ENCODE data around the gene GDI2. TPM values are rescaled to one million over a fixed set of nuclear protein-coding genes. Genes with fewer than 3 reads are reported as not detected.

Gene GDI2
- total RNA-seq, 2 experiments from 2014 or later = 78.1 to 82.3 TPM

GRCh38 chr10:5731559-5731958 lies 81.7 kb downstream of the GDI2 start:
- POLR2A ChIA-PET = interaction anchor here (0.6 kb wide), 1 partner anchor 115 kb away, joined by 3 read pairs; no protein-coding TSS in a partner anchor
- ATAC-seq (ENCODE audit: poor library complexity) = no peak

DNA sequence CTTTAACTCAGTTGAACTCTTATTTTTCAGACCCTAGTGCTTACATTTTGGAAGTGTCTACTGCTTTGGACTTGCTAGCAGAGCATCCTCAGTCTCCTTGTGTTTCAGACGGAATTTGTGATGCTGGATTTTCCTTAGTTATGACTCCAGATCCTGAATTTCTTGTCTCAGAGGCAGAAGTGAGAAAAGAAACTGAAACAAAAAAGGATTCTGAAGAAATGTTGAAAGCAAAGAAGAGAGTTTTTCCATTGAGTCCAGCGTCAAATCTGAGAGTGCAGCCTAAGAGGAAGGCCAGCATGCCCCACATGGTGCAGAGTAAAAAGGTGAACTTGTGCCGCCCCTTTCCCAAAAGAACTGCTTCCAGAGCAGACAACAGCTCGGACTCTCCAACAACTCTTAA lies 82.5 kb downstream of the GDI2 start:
- Histone ChIP-seq H3K27me3 (ENCODE audit: control insufficient read depth in 1 of 2, insufficient read depth in 2 of 2, low read length in 2 of 2) (no peaks in the 10 kb centered on the region), H3K9me3 (ENCODE audit: control insufficient read depth in 1 of 2, insufficient read depth in 1 of 2, low read length in 2 of 2) (no peaks in the 10 kb centered on the region), H3K4me1 (ENCODE audit: insufficient read depth, low read length) (no peaks in the 10 kb centered on the region), H3K27ac (ENCODE audit: low read depth in 1 of 2, low read length in 2 of 2) (no peak overlapping the region), H3K36me3 (ENCODE audit: insufficient read depth, low read length) (peaks cover 59% of the 10 kb centered on the region), H3K4me3 (ENCODE audit: low read length) (no peak overlapping the region)
- Mint-ChIP-seq H3K4me3 (no peak overlapping the region), H3K9me3 (no peaks in the 10 kb centered on the region), H3K27me3 (no peaks in the 10 kb centered on the region), H3K36me3 (ENCODE audit: low read depth) (peaks cover 81% of the 10 kb centered on the region), H3K27ac (peak overlapping the region; percentile 30), H3K4me1 (ENCODE audit: low read depth) (peaks cover 11% of the 10 kb centered on the region)
- intact Hi-C loops (cut with DNase I, micrococcal nuclease) = no loop called here
- ATAC-seq (ENCODE audit: poor library complexity) (no peak), DNase-seq (no peak)
- CTCF ChIA-PET = interaction anchor here (0.6 to 1.0 kb wide), 2 partner anchors 24 to 29 kb away, joined by 3 to 4 read pairs; no protein-coding TSS in a partner anchor
- POLR2A ChIA-PET = interaction anchor here (0.6 kb wide), 1 partner anchor 116 kb away, joined by 3 read pairs; no protein-coding TSS in a partner anchor
- no peak for TF ChIP-seq CTCF (IDR thresholded peaks at IDR 0.05)

More at GRCh38 chr10:5731559-5731958, 81.7 kb downstream of the GDI2 start:
- no peaks in the 10 kb centered on the region for H3K27me3 Mint-ChIP-seq
- Histone ChIP-seq H3K4me3 (ENCODE audit: low read length) (no peak overlapping the region), H3K9me3 (ENCODE audit: control insufficient read depth in 1 of 2, insufficient read depth in 1 of 2, low read length in 2 of 2) (no peaks in the 10 kb centered on the region), H3K36me3 (ENCODE audit: insufficient read depth, low read length) (peaks cover 58% of the 10 kb centered on the region), H3K4me1 (ENCODE audit: insufficient read depth, low read length) (no peaks in the 10 kb centered on the region), H3K27ac (ENCODE audit: low read depth in 1 of 2, low read length in 2 of 2) (no peak overlapping the region), H3K27me3 (ENCODE audit: control insufficient read depth in 1 of 2, insufficient read depth in 2 of 2, low read length in 2 of 2) (no peaks in the 10 kb centered on the region)
- peak overlapping the region; percentile 48 for H3K27ac Mint-ChIP-seq
- H3K4me3 Mint-ChIP-seq = no peak overlapping the region
- no peak for DNase-seq
- H3K36me3 Mint-ChIP-seq (ENCODE audit: low read depth) = peaks cover 78% of the 10 kb centered on the region
- peaks cover 12% of the 10 kb centered on the region for H3K4me1 Mint-ChIP-seq (ENCODE audit: low read depth)
- no peaks in the 10 kb centered on the region for H3K9me3 Mint-ChIP-seq
- intact Hi-C loops (cut with DNase I, micrococcal nuclease) = no loop called here
- CTCF ChIA-PET = no interaction called here
- TF ChIP-seq CTCF (IDR thresholded peaks at IDR 0.05) = no peak

DNA sequence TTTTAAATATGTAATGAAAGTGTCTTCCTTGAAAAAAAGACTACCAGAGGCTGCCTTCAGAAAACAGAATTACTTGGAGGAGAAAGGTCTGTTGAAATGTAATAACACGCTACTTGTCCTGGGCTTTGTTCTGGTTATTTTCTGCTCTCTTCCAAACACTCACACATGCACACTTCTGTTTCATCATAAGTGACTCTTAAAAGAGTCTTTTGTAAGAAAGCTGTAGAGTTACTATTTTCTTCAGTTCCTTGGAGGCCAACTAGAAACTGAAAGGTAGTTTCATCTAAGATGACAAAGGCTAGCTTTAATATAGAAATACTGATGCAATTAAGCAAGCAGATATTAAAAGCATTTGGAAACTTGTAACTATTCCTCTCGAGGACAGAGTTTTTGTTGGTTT lies 89.5 kb downstream of the GDI2 start:
- no peaks in the 10 kb centered on the region for H3K9me3 ChIP-seq (ENCODE audit: control insufficient read depth in 1 of 2, insufficient read depth in 1 of 2, low read length in 2 of 2)
- H3K27ac ChIP-seq (ENCODE audit: low read depth in 1 of 2, low read length in 2 of 2) = no peak overlapping the region
- ATAC-seq (ENCODE audit: poor library complexity) (no peak), DNase-seq (no peak)
- CTCF ChIA-PET = no interaction called here
- TF ChIP-seq CTCF (IDR thresholded peaks at IDR 0.05) = no peak
- H3K4me3 Mint-ChIP-seq = no peak overlapping the region
- H3K36me3 Mint-ChIP-seq (ENCODE audit: low read depth) = peaks cover 57% of the 10 kb centered on the region
- H3K36me3 ChIP-seq (ENCODE audit: insufficient read depth, low read length) = peaks cover 48% of the 10 kb centered on the region
- H3K9me3 Mint-ChIP-seq = no peaks in the 10 kb centered on the region
- intact Hi-C loops (cut with DNase I, micrococcal nuclease) = no loop called here
- POLR2A ChIA-PET = no interaction called here
- H3K4me1 Mint-ChIP-seq (ENCODE audit: low read depth) = peaks cover 3% of the 10 kb centered on the region
- no peak overlapping the region for H3K4me3 ChIP-seq (ENCODE audit: low read length)
- no peak overlapping the region for H3K27ac Mint-ChIP-seq
- no peaks in the 10 kb centered on the region for H3K4me1 ChIP-seq (ENCODE audit: insufficient read depth, low read length)
- H3K27me3 Mint-ChIP-seq = no peaks in the 10 kb centered on the region
- H3K27me3 ChIP-seq (ENCODE audit: control insufficient read depth in 1 of 2, insufficient read depth in 2 of 2, low read length in 2 of 2) = no peaks in the 10 kb centered on the region

Data from CD4-positive, alpha-beta T cell (primary cell).